ENCODE measurements around the gene WDR82. TPM values are rescaled to one million over a fixed set of nuclear protein-coding genes. Genes with fewer than 3 reads are reported as not detected.

WDR82 gene
- total RNA-seq, 2 donors from 2014 or later, result 78.4 to 84.2 TPM

GRCh38 chr3:52228266-52228665 lies 50.2 kb downstream of the WDR82 start:
- H3K27ac ChIP-seq (ENCODE audit: low read depth, low read length), result no peak overlapping the region
- Mint-ChIP-seq H3K9me3 (no peaks in the 10 kb centered on the region), H3K27ac (no peak overlapping the region), H3K4me1 (no peaks in the 10 kb centered on the region), H3K4me3 (no peak overlapping the region), H3K36me3 (ENCODE audit: low read depth) (peaks cover 23% of the 10 kb centered on the region), H3K27me3 (ENCODE audit: insufficient read depth) (no peaks in the 10 kb centered on the region)
- no peak overlapping the region for H3K4me3 ChIP-seq (ENCODE audit: low read length)
- H3K4me1 ChIP-seq (ENCODE audit: control insufficient read depth, insufficient read depth, low read length), result no peaks in the 10 kb centered on the region
- WGBS, 2 experiments (ENCODE audit: insufficient coverage in 1 of 2, insufficient read length in 1 of 2), result 88 to 94% methylated on average over 8 to 10 of the region's 10 CpGs
- no peak overlapping the region for H3K9ac ChIP-seq (ENCODE audit: extremely low read depth, low read length, poor library complexity, severe bottlenecking)
- DNase-seq, result no peak
- no peaks in the 10 kb centered on the region for H3K9me3 ChIP-seq (ENCODE audit: control insufficient read depth, low read length)
- no peaks in the 10 kb centered on the region for H3K27me3 ChIP-seq (ENCODE audit: control insufficient read depth, insufficient read depth, low read length, poor library complexity, severe bottlenecking)
- peaks cover 18% of the 10 kb centered on the region for H3K36me3 ChIP-seq (ENCODE audit: control insufficient read depth, insufficient read depth, low read length)
- no peak for TF ChIP-seq CTCF (conservative IDR thresholded peaks at IDR 0.05)

- TF ChIP-seq CTCF (conservative IDR thresholded peaks at IDR 0.05), result no peak
- 78 to 87% methylated on average over 4 to 7 of the region's 7 CpGs for WGBS, 2 experiments (ENCODE audit: insufficient coverage in 1 of 2, insufficient read length in 1 of 2)
Measured at GRCh38 chr3:52227766-52228165, 50.7 kb downstream of the WDR82 start.

GRCh38 chr3:52227117-52227516 lies 51.3 kb downstream of the WDR82 start:
- no peaks in the 10 kb centered on the region for H3K9me3 ChIP-seq (ENCODE audit: control insufficient read depth, low read length)
- H3K27ac ChIP-seq (ENCODE audit: low read depth, low read length), result no peak overlapping the region
- Mint-ChIP-seq H3K36me3 (ENCODE audit: low read depth) (peaks cover 23% of the 10 kb centered on the region), H3K4me3 (no peak overlapping the region), H3K9me3 (no peaks in the 10 kb centered on the region), H3K27ac (no peak overlapping the region), H3K27me3 (ENCODE audit: insufficient read depth) (no peaks in the 10 kb centered on the region), H3K4me1 (no peaks in the 10 kb centered on the region)
- TF ChIP-seq CTCF (conservative IDR thresholded peaks at IDR 0.05), result no peak
- H3K4me3 ChIP-seq (ENCODE audit: low read length), result no peak overlapping the region
- H3K36me3 ChIP-seq (ENCODE audit: control insufficient read depth, insufficient read depth, low read length), result peaks cover 18% of the 10 kb centered on the region
- 78 to 87% methylated on average over 3 to 4 of the region's 4 CpGs for WGBS, 2 experiments (ENCODE audit: insufficient coverage in 1 of 2, insufficient read length in 1 of 2)
- H3K9ac ChIP-seq (ENCODE audit: extremely low read depth, low read length, poor library complexity, severe bottlenecking), result no peak overlapping the region
- DNase-seq, result no peak
- no peaks in the 10 kb centered on the region for H3K4me1 ChIP-seq (ENCODE audit: control insufficient read depth, insufficient read depth, low read length)
- no peaks in the 10 kb centered on the region for H3K27me3 ChIP-seq (ENCODE audit: control insufficient read depth, insufficient read depth, low read length, poor library complexity, severe bottlenecking)

More at GRCh38 chr3:52227766-52228165, 50.7 kb downstream of the WDR82 start:
- no peak overlapping the region for H3K9ac ChIP-seq (ENCODE audit: extremely low read depth, low read length, poor library complexity, severe bottlenecking)
- no peaks in the 10 kb centered on the region for H3K4me1 Mint-ChIP-seq
- H3K27ac Mint-ChIP-seq, result no peak overlapping the region
- H3K4me1 ChIP-seq (ENCODE audit: control insufficient read depth, insufficient read depth, low read length), result no peaks in the 10 kb centered on the region
- H3K27ac ChIP-seq (ENCODE audit: low read depth, low read length), result peak overlapping the region; percentile 32
- no peaks in the 10 kb centered on the region for H3K27me3 ChIP-seq (ENCODE audit: control insufficient read depth, insufficient read depth, low read length, poor library complexity, severe bottlenecking)
- H3K4me3 ChIP-seq (ENCODE audit: low read length), result no peak overlapping the region
- no peak for DNase-seq
- no peak overlapping the region for H3K4me3 Mint-ChIP-seq
- peaks cover 18% of the 10 kb centered on the region for H3K36me3 ChIP-seq (ENCODE audit: control insufficient read depth, insufficient read depth, low read length)
- peaks cover 23% of the 10 kb centered on the region for H3K36me3 Mint-ChIP-seq (ENCODE audit: low read depth)
- H3K27me3 Mint-ChIP-seq (ENCODE audit: insufficient read depth), result no peaks in the 10 kb centered on the region
- H3K9me3 ChIP-seq (ENCODE audit: control insufficient read depth, low read length), result no peaks in the 10 kb centered on the region
- H3K9me3 Mint-ChIP-seq, result no peaks in the 10 kb centered on the region

All from endodermal cell (in vitro differentiated cells).